Effector memory CD4-positive, alpha-beta T cell (primary cell): ENCODE results near the gene KLK14.

Experiments
- DNase-seq, 3 donors: peaks; one replicate each; pipeline ENCODE4 v3.0.0-alpha.2; 2020
- H3K27ac ChIP-seq: 2 replicates; pipeline ENCODE4 v1.7.0; 2013; ENCODE audit warnings: mild to moderate bottlenecking, low read length, moderate library complexity; ENCODE audit not compliant: insufficient read depth, poor library complexity, severe bottlenecking
- H3K27me3 ChIP-seq: replicated peaks from 2 replicates; pipeline ENCODE4 v1.7.0; 2013; ENCODE audit warnings: mild to moderate bottlenecking, low read length; ENCODE audit not compliant: insufficient read depth, control insufficient read depth, poor library complexity, severe bottlenecking
- H3K36me3 ChIP-seq: 2 replicates; pipeline ENCODE4 v1.7.0; 2013; ENCODE audit warnings: mild to moderate bottlenecking, low read length, moderate library complexity; ENCODE audit not compliant: control insufficient read depth, insufficient read depth
- H3K4me1 ChIP-seq: 2 replicates; pipeline ENCODE4 v1.7.0; 2013; ENCODE audit warnings: low read length, mild to moderate bottlenecking; ENCODE audit not compliant: control insufficient read depth, insufficient read depth, poor library complexity, severe bottlenecking
- H3K4me3 ChIP-seq: 2 replicates; pipeline ENCODE4 v1.7.0; 2013; ENCODE audit warnings: low read length, low read depth, mild to moderate bottlenecking; ENCODE audit not compliant: insufficient read depth, poor library complexity, severe bottlenecking
- H3K9me3 ChIP-seq: 2 replicates; pipeline ENCODE4 v1.7.0; 2013; ENCODE audit warnings: mild to moderate bottlenecking, low read length, moderate library complexity; ENCODE audit not compliant: control insufficient read depth

Gene KLK14

DNA sequence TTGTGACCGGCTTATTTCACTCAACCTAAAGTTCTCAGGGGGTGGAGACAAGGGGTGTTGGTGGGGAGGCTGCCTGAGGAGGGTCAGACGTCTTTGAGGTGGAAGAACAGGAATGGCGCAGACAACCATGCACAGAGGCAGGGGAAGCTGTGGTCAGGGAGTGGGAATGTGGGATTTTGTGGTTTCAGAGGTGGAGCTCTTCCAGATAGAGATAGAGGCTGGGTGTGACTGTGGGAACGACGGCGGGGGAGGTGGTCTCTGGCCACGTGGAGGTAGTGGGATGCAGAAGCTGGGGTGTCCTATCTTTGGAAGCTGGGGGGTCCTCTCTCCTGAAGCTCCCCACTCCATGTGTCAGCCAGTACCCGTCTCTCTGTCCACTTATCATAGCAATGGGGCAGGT is 7.8 kb upstream of the KLK14 start:
- Histone ChIP-seq H3K36me3 (no peaks in the 10 kb centered on the region), H3K9me3 (no peaks in the 10 kb centered on the region), H3K27me3 (no peaks in the 10 kb centered on the region), H3K27ac (no peak overlapping the region), H3K4me1 (no peaks in the 10 kb centered on the region), H3K4me3 (no peak overlapping the region)
- DNase-seq, result no peak

DNA sequence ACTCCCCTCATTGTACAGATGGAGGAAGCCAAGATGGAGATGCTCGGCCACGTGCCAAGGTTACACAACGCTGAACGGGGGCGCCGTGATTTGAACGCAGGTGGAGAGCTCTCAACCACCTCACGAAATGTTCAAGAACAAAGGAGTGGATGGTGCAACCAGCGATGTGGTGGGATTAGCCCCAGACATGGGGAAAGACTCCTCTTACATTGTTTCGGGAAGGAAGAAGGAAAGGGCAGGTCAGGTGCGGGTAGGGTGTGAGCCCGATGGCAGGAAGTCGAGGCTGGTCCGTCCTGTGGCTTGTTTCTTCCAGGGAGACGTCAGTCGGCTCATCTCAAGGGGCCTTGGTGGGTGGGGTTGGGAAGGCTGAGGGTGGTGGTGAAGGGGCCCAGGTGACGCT is 7.1 kb upstream of the KLK14 start:
- no peak overlapping the region for H3K27ac ChIP-seq
- no peaks in the 10 kb centered on the region for H3K36me3 ChIP-seq
- no peak for DNase-seq
- H3K4me1 ChIP-seq, result no peaks in the 10 kb centered on the region
- H3K9me3 ChIP-seq, result no peaks in the 10 kb centered on the region
- no peak overlapping the region for H3K4me3 ChIP-seq
- no peaks in the 10 kb centered on the region for H3K27me3 ChIP-seq

DNA sequence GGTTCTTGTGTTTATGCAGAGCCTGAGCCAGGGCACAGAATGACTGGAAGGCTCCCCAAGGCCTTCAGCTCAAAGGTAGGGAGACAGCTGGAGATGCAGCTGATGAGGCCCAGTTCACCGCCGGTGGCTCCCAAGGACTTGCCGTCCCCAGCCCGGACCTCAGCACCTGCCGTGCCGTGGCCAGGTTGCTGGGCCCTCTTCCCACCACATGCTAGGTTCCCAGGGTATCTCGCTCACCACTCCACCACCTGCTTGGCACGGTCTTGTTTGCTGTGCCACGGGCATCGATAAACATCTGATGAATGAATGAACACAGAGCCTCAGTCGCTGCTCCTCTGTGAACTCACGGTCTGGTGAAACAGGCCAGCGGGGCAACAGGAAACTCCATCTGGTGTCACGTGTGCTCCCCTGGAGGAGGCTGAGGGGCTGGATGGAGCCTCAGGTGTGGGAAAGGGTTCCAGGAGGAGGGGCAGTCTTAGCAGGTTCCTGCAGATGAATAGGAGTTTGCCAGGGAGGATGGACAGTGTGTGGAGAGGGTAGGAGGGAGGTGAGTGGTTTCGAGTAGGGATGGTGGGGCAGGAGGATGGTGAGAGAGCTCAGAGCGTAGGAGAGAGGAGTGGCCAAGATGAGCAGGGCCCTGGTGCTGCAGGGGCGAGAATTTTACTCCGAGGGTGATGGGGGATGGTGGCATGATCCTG is 3.6 kb upstream of the KLK14 start:
- Histone ChIP-seq H3K36me3 (no peaks in the 10 kb centered on the region), H3K27ac (no peak overlapping the region), H3K4me1 (no peaks in the 10 kb centered on the region), H3K27me3 (no peaks in the 10 kb centered on the region), H3K4me3 (no peak overlapping the region), H3K9me3 (no peaks in the 10 kb centered on the region)
- no peak for DNase-seq

DNA sequence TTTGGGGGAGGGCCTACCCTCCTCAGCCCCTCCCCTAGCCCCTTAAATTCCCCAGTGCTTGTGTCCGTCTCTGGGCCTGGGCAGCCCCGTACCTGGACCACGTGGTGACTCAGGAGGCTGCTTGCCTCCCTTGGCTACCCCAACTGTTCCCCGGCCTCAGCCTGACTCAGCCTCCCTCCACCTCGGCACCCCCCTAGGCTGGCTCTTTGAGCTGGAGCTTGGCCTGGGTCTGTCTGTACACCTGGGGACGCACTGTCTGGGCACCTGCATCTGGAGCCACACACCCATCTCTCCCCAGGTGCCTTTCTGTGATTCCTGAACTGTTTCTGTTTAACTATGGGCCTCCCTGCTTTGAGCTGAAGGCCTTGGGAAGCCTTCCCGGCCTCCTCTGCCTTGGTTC is 1.8 kb upstream of the KLK14 start:
- DNase-seq, result no peak
- no peaks in the 10 kb centered on the region for H3K4me1 ChIP-seq
- H3K27me3 ChIP-seq, result no peaks in the 10 kb centered on the region
- H3K27ac ChIP-seq, result no peak overlapping the region
- no peaks in the 10 kb centered on the region for H3K9me3 ChIP-seq
- no peak overlapping the region for H3K4me3 ChIP-seq
- no peaks in the 10 kb centered on the region for H3K36me3 ChIP-seq

DNA sequence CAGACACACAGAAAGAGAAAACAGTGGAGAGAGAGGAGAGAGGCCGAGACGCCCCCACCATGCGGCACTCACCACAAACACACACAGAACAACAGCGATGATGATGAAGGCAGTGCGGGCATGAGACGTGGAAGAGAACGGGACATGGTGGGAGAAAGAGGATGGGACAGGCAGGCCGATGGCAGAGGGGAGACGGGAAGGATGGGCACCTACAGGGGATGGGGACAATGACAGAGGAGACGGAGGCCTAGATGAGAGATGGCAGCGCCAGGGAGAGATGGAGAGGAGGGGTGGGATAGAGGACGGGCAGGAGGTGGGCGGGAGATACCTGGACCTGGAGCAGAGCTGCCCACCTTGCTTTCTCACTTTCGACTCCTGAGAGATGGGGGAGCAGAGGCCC is 1.1 kb upstream of the KLK14 start:
- H3K4me1 ChIP-seq, result no peaks in the 10 kb centered on the region
- H3K9me3 ChIP-seq, result no peaks in the 10 kb centered on the region
- H3K27me3 ChIP-seq, result no peaks in the 10 kb centered on the region
- H3K36me3 ChIP-seq, result no peaks in the 10 kb centered on the region
- H3K27ac ChIP-seq, result no peak overlapping the region
- H3K4me3 ChIP-seq, result no peak overlapping the region
- DNase-seq, result no peak

DNA sequence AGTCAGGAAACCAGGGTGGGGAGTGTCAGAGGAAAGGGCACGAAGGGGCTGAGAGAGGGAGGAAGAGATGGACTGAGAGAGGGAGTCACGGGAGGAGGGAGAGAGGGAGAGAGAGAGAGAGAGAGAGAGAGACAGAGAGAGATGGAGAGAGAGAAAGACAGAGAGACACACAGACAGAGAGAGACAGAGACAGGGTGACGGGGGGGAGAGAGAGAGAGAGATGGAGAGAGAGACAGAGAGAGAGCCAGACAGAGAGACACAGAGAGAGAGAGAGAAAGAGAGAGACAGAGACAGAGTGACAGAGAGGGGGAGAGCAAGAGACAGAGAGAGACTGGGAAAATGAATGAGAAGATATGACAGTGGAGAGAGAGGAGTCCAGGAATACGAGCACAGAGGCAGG is 494 bp upstream of the KLK14 start:
- Histone ChIP-seq H3K27me3 (no peaks in the 10 kb centered on the region), H3K36me3 (no peaks in the 10 kb centered on the region), H3K27ac (no peak overlapping the region), H3K4me3 (no peak overlapping the region), H3K9me3 (no peaks in the 10 kb centered on the region), H3K4me1 (no peaks in the 10 kb centered on the region)
- DNase-seq, result no peak

DNA sequence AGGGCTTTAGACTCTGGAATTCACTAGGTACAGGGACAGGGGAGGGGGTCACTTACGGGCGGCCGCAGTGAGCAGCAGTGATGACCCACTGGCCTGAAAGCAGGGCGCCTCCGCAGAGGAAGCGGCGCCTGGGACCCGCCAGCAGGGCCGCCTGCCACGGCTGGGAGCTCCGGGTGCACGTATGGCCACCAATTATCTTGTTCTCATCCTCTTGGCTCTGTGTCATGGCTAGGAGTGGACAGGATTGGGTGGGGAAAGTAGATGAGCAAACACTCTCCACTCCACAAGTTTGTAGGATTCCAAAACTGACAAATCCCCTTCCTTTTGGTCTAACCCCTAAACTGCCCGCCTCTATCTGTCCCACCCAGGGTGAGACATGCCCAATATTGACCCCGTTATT is 1.2 kb downstream of the KLK14 start:
- Histone ChIP-seq H3K4me3 (no peak overlapping the region), H3K27ac (no peak overlapping the region), H3K36me3 (no peaks in the 10 kb centered on the region), H3K27me3 (no peaks in the 10 kb centered on the region), H3K4me1 (no peaks in the 10 kb centered on the region), H3K9me3 (no peaks in the 10 kb centered on the region)
- no peak for DNase-seq

DNA sequence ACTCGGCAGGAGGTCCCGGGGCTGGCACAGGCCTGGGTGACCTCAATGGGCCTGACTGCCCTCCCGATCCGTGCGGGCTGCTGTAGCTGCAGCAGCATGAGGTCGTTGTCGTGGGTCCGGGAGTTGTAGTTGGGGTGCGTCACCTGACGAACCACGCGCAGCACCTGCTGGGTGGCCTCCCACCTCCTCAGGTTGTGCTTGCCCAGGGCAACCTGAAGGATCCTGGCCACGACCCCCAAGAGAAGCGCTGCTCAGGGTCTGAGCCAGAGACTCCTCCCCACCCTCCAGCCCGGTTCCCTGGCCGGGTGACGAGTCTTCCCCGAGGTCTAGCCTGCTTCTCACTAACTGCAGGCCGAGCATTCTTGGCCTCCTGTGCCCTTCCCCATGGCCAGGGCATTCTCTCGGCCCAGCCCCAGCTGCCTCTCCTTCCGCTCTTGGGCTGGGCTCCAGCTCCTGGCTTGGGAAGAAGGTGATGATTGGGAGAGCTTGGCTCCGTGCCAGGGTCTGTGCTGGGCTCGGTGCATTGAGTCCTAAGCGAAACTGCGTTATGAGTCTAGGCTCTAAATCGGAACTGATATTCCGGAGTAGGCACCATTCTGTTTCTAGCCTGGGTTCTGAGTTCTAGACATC is 3.1 kb downstream of the KLK14 start:
- DNase-seq, result no peak
- Histone ChIP-seq H3K4me1 (no peaks in the 10 kb centered on the region), H3K36me3 (no peaks in the 10 kb centered on the region), H3K27me3 (no peaks in the 10 kb centered on the region), H3K27ac (no peak overlapping the region), H3K4me3 (no peak overlapping the region), H3K9me3 (no peaks in the 10 kb centered on the region)

DNA sequence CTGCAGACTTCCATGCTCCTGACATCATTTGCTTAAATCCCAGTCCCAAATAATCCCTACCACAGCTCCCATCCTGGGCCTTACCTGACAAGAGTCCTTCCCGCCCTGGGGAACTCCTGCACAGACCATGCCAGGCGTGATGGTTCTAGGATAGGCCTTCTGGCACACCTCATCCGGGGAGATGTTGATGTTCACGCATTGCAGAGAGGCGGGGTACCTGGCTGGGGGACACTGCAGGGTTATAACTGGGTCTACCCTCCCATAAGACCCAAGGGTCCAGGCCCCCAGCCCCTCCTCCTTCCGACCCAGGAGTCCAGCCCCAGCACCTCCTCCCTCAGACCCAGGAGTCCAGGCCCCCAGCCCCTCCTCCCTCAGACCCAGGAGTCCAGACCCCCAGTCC is 4.0 kb downstream of the KLK14 start:
- DNase-seq, result no peak
- no peaks in the 10 kb centered on the region for H3K9me3 ChIP-seq

DNA sequence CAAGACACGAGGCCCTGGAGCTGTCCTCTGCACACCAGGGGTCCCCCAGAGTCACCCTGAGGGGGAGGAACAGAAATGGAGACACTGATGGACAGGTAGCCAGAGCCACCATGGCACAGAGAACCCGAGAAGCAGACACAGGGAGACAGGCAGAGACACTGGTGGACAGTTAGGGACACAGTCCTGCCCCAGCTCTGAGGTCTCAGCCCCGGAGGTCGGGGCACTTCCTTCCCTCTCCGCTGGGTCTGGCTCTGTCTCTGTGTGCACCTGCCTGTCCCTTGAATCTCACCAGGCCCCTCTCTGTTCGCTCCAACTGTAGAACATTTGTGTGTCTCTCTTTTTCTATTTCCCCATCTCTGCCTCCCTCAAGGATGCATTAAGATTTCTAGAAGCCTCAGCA is 4.6 kb downstream of the KLK14 start:
- no peaks in the 10 kb centered on the region for H3K9me3 ChIP-seq
- H3K4me1 ChIP-seq, result no peaks in the 10 kb centered on the region
- no peak overlapping the region for H3K27ac ChIP-seq
- no peaks in the 10 kb centered on the region for H3K27me3 ChIP-seq
- no peaks in the 10 kb centered on the region for H3K36me3 ChIP-seq
- H3K4me3 ChIP-seq, result no peak overlapping the region
- no peak for DNase-seq

More for the DNA sequence above, 4.0 kb downstream of the KLK14 start:
- H3K4me3 ChIP-seq, result no peak overlapping the region
- H3K4me1 ChIP-seq, result no peaks in the 10 kb centered on the region
- no peaks in the 10 kb centered on the region for H3K36me3 ChIP-seq
- H3K27me3 ChIP-seq, result no peaks in the 10 kb centered on the region
- H3K27ac ChIP-seq, result no peak overlapping the region
